ENCODE data around the gene SYT15. TPM values are rescaled to one million over a fixed set of nuclear protein-coding genes. Genes with fewer than 3 reads are reported as not detected.
A peak's percentile ranks its signal among the peaks of the same experiment; 100 is the strongest.
"Not testable (repeated sequence)": the region's sequence is repeated elsewhere in the genome, so short reads cannot be mapped to it uniquely, and the experiment has no call there.

The SYT15 gene
- total RNA-seq, 1 donor from 2014 or later, result 1.0 TPM

DNA sequence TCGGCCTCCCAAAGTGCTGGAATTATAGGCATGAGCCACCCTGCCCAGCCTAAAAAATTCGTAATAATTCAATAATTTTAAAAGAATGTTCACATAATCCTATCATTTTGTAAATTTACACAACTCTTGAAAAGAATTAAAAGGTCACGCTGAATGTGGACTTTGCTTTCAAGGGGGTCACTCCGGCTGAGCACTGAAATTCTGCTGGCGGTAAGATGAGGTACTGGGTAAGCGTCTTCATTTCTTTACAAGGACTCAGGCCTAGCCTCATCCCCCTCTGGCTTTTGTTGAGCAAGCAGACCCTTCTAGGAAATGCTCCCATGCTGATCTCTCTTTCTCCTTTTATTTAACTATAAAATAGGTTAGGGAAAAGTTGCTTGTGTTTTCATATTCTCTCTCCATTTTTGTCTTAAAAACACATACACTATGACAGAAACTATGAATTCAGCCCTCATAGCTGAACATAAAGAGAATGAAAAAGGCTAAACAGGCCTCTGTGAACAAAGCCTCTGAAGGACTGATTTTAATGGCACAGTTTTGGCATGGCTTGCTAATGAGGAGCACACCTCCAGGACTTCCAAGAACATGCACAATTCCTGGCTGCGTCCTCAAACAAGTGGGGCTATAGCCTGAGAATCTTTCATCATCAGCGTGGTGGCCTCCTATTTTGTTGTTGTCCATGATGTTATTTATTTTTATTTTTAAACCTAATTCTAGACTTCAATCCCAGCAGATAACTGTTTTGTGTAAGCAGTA is 45.1 kb downstream of the SYT15 start:
- not testable (repeated sequence) for H3K4me1 ChIP-seq (ENCODE audit: control insufficient read depth in 3 of 3, insufficient read depth in 3 of 3, low read length in 3 of 3); H3K27ac ChIP-seq (ENCODE audit: low read depth, low read length); H3K9me3 ChIP-seq (ENCODE audit: control insufficient read depth in 3 of 3, low read length in 3 of 3); H3K36me3 ChIP-seq (ENCODE audit: control insufficient read depth in 3 of 3, insufficient read depth in 3 of 3, low read length in 3 of 3); H3K9ac ChIP-seq (ENCODE audit: low read depth in 1 of 3, low read length in 3 of 3); H3K4me3 ChIP-seq (ENCODE audit: low read length in 3 of 3); H3K27me3 ChIP-seq (ENCODE audit: control insufficient read depth in 3 of 3, insufficient read depth in 3 of 3, low read length in 3 of 3)

DNA sequence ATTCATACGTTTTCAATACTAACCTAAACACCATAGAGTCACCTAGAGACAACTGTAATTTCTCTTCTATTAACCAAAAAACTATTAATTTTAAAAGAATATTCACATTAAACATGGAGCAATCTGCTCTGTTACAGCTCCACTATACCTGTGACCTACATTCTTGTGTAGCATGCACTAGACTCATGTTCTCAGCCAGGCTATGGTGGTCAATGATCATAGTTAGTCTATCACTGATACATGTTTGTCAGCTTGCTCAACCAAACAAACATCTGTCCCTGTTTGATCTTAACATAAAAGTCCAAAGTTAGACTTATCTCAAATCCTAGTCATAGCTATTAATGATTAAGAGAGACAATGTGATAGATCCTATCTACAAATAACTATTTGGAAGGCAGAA is 50.9 kb downstream of the SYT15 start:
- not testable (repeated sequence) for H3K27ac ChIP-seq (ENCODE audit: low read depth, low read length); H3K27me3 ChIP-seq (ENCODE audit: control insufficient read depth in 3 of 3, insufficient read depth in 3 of 3, low read length in 3 of 3); H3K4me1 ChIP-seq (ENCODE audit: control insufficient read depth in 3 of 3, insufficient read depth in 3 of 3, low read length in 3 of 3); H3K4me3 ChIP-seq (ENCODE audit: low read length in 3 of 3); H3K36me3 ChIP-seq (ENCODE audit: control insufficient read depth in 3 of 3, insufficient read depth in 3 of 3, low read length in 3 of 3); H3K9me3 ChIP-seq (ENCODE audit: control insufficient read depth in 3 of 3, low read length in 3 of 3); H3K9ac ChIP-seq (ENCODE audit: low read depth in 1 of 3, low read length in 3 of 3)

DNA sequence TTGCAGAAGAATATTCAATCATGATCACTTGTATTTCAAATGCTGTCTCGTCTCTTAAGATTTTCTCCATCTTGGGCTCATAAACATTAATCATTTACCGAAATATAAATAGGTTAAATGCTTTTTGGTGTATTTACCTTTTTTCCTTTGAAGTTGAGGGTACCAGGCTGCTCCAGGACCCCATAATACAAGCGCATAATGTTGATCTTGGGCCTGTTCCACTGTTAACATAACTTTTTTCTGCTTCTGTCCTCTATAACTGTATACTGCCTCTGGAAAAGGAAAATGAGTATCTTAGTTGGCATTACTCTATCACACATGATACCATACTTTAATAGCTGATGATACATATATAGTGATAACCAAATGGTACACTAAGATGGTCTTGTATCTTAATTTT is 51.9 kb downstream of the SYT15 start:
- H3K4me1 ChIP-seq (ENCODE audit: control insufficient read depth in 3 of 3, insufficient read depth in 3 of 3, low read length in 3 of 3); H3K36me3 ChIP-seq (ENCODE audit: control insufficient read depth in 3 of 3, insufficient read depth in 3 of 3, low read length in 3 of 3); H3K27me3 ChIP-seq (ENCODE audit: control insufficient read depth in 3 of 3, insufficient read depth in 3 of 3, low read length in 3 of 3); H3K27ac ChIP-seq (ENCODE audit: low read depth, low read length); H3K9me3 ChIP-seq (ENCODE audit: control insufficient read depth in 3 of 3, low read length in 3 of 3); H3K4me3 ChIP-seq (ENCODE audit: low read length in 3 of 3); H3K9ac ChIP-seq (ENCODE audit: low read depth in 1 of 3, low read length in 3 of 3): not testable (repeated sequence)

DNA sequence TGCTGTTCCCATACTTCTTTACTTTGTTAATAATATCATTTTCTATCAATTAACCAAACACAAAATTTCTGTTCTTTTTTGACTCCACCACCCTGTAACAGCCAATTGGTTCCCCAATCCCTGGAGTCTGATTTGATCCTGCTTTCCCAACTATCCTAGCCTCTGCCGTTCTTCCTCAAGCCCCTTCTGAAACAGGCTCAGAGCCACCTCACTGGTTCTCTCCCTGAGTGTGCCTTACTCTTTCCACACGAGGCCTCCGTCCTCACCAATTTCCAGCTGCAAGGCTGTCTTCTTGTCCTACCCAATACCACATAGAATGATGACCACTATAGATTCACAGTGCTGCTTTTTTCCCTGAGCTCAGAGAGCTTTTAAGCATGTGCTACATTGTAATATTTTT is 52.8 kb downstream of the SYT15 start:
- H3K4me1 ChIP-seq (ENCODE audit: control insufficient read depth in 3 of 3, insufficient read depth in 3 of 3, low read length in 3 of 3); H3K9ac ChIP-seq (ENCODE audit: low read depth in 1 of 3, low read length in 3 of 3); H3K27me3 ChIP-seq (ENCODE audit: control insufficient read depth in 3 of 3, insufficient read depth in 3 of 3, low read length in 3 of 3); H3K9me3 ChIP-seq (ENCODE audit: control insufficient read depth in 3 of 3, low read length in 3 of 3); H3K36me3 ChIP-seq (ENCODE audit: control insufficient read depth in 3 of 3, insufficient read depth in 3 of 3, low read length in 3 of 3); H3K4me3 ChIP-seq (ENCODE audit: low read length in 3 of 3); H3K27ac ChIP-seq (ENCODE audit: low read depth, low read length): not testable (repeated sequence)

DNA sequence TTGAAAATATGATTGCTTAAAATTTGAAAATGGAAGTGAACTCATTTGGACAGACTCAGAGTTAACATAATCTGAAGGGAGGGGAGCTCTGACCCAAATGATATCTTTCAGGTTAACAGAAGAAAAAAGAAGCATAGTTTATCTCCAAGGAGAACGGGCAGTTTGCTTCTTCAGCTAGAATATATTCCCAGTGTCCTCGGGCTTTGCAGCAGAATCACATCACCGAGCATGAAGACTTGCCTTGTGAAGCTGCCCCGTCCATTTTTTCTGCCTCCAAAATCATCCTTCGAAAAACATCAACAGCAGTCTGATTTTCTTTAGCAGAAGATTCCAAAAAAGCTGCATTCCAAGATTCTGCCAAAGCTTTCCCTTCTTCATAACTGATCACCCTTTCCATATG is 55.8 kb downstream of the SYT15 start:
- H3K27me3 ChIP-seq (ENCODE audit: control insufficient read depth in 3 of 3, insufficient read depth in 3 of 3, low read length in 3 of 3); H3K27ac ChIP-seq (ENCODE audit: low read depth, low read length); H3K9me3 ChIP-seq (ENCODE audit: control insufficient read depth in 3 of 3, low read length in 3 of 3); H3K36me3 ChIP-seq (ENCODE audit: control insufficient read depth in 3 of 3, insufficient read depth in 3 of 3, low read length in 3 of 3); H3K4me3 ChIP-seq (ENCODE audit: low read length in 3 of 3); H3K9ac ChIP-seq (ENCODE audit: low read depth in 1 of 3, low read length in 3 of 3); H3K4me1 ChIP-seq (ENCODE audit: control insufficient read depth in 3 of 3, insufficient read depth in 3 of 3, low read length in 3 of 3): not testable (repeated sequence)

DNA sequence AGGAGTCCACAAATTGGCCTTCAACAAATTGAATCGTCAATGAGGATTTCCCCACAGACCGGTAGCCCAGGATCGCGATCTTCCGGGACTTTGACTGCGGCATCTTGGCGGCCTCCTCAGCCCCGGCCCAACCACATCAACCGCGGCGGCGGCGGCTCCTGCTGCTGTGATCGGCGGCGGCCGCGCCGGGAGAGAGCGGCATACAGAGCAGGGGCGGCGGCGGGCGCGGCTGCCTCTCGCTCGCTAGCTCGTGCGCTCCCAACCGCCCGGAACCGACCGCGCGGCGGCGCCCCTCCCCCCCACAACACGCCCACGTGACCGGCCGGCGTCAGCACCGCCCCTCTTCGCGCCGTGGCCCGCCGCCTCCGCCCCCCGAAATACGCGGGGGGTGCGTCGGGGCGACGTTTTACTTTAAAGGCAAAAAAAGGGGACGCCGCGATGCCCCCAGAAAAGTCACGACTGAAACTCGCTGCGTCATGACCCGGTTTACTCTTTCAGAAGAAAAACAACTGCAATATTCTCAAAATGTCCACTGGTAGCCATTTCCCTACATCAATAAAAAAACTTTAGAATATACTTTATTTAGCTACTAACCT is 56.5 kb downstream of the SYT15 start:
- not testable (repeated sequence) for H3K27me3 ChIP-seq (ENCODE audit: control insufficient read depth in 3 of 3, insufficient read depth in 3 of 3, low read length in 3 of 3); H3K27ac ChIP-seq (ENCODE audit: low read depth, low read length); H3K9ac ChIP-seq (ENCODE audit: low read depth in 1 of 3, low read length in 3 of 3); H3K4me1 ChIP-seq (ENCODE audit: control insufficient read depth in 3 of 3, insufficient read depth in 3 of 3, low read length in 3 of 3); H3K9me3 ChIP-seq (ENCODE audit: control insufficient read depth in 3 of 3, low read length in 3 of 3); H3K36me3 ChIP-seq (ENCODE audit: control insufficient read depth in 3 of 3, insufficient read depth in 3 of 3, low read length in 3 of 3)
- peak overlapping the region in 1 of 3 donors; percentile 54 for H3K4me3 ChIP-seq (ENCODE audit: low read length in 3 of 3)

DNA sequence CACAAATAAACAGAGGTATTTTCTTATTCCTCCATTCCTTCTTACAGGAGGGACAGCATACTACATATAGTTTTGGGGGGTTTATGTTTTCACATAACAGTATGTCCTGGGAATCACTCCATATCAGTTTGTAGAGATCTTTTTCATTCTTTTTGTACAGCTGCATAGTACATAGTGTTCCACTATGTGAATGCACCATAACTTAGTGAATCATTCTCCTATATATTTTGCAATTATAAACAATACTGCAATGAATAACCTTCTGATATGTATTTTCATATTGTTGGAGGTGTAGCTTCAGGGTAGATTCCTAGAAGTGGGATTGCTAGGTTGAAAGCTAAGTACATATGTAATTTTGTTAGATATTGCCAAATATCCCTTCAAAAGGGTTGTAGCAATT is 61.1 kb downstream of the SYT15 start:
- not testable (repeated sequence) for H3K27ac ChIP-seq (ENCODE audit: low read depth, low read length); H3K27me3 ChIP-seq (ENCODE audit: control insufficient read depth in 3 of 3, insufficient read depth in 3 of 3, low read length in 3 of 3); H3K4me3 ChIP-seq (ENCODE audit: low read length in 3 of 3); H3K4me1 ChIP-seq (ENCODE audit: control insufficient read depth in 3 of 3, insufficient read depth in 3 of 3, low read length in 3 of 3); H3K9me3 ChIP-seq (ENCODE audit: control insufficient read depth in 3 of 3, low read length in 3 of 3); H3K36me3 ChIP-seq (ENCODE audit: control insufficient read depth in 3 of 3, insufficient read depth in 3 of 3, low read length in 3 of 3); H3K9ac ChIP-seq (ENCODE audit: low read depth in 1 of 3, low read length in 3 of 3)

Other genes with a start within 250 kb of the SYT15 start
- 0.52 TPM for gene ANXA8L1, start 203.4 kb upstream of the SYT15 start, total RNA-seq
- gene NPY4R, start 113.2 kb upstream of the SYT15 start, total RNA-seq, result not detected
- gene GPRIN2, start 22.5 kb upstream of the SYT15 start, total RNA-seq, result 0.52 TPM

All from skeletal muscle tissue (tissue), 4 donors.